Endothelial cell of umbilical vein (primary cell): Measurements from ENCODE around the gene DBNL. TPM values are rescaled to one million over a fixed set of nuclear protein-coding genes. Genes with fewer than 3 reads are reported as not detected.

Experiments used
- BruUV-seq: library from RNA; stranded (reverse); fragments of 400-500 nt; replicated peaks from 2 replicates; lab custom pipeline; 2021; lab: Mats Ljungman, UMichigan
- CTCF ChIA-PET: fragments of 300-600, 350-600 bp; sonication (Branson Sonifier 250); formaldehyde crosslinking; loops from one replicate; lab custom pipeline; 2021; ENCODE audit warnings: antibody characterized with exemption, inconsistent platforms; lab: Charles Lee
- POLR2A ChIA-PET: fragments of 300-600, 350-600 bp; sonication (Branson Sonifier 250); formaldehyde crosslinking; loops from one replicate; lab custom pipeline; 2021; ENCODE audit warnings: antibody characterized with exemption, inconsistent platforms; lab: Charles Lee
- DNase-seq: peaks from one replicate; pipeline ENCODE4 v3.0.0-alpha.2; 2011; ENCODE audit warnings: low read depth, low spot score
- FAIRE-seq: peaks from 2 replicates; lab custom pipeline; 2011; peaks lifted over from hg19 to GRCh38; lab: Jason Lieb, UNC
- H2AFZ ChIP-seq: 2 replicates; pipeline ENCODE4 v1.6.0; 2012; ENCODE audit warnings: low read depth, low read length, control low read depth, inconsistent platforms
- H3K27ac ChIP-seq: 2 replicates; pipeline ENCODE4 v1.5.1; 2011; ENCODE audit warnings: low read depth, mild to moderate bottlenecking, control low read depth, low read length, moderate library complexity; ENCODE audit not compliant: insufficient read depth
- H3K27me3 ChIP-seq, 2 experiments: 2 replicates each; pipeline versions ENCODE4 v1.6.0 to v1.6.1; 2011; ENCODE audit warnings: low read length in 2 of 2, mixed read lengths in 1 of 2; ENCODE audit not compliant: control insufficient read depth in 2 of 2, insufficient read depth in 2 of 2
- H3K36me3 ChIP-seq, 2 experiments: 2 replicates in 1 of 2; 3 replicates in 1 of 2; pipeline ENCODE4 v1.5.1; 2011; ENCODE audit warnings: low read length in 2 of 2, mild to moderate bottlenecking in 1 of 2, moderate library complexity in 1 of 2; ENCODE audit not compliant: control insufficient read depth in 2 of 2, insufficient read depth in 2 of 2; ENCODE audit errors: extremely low read depth in 1 of 2
- H3K4me1 ChIP-seq: 3 replicates; pipeline ENCODE4 v1.5.1; 2011; ENCODE audit warnings: mild to moderate bottlenecking, low read length; ENCODE audit not compliant: control insufficient read depth, insufficient read depth; ENCODE audit errors: extremely low read depth
- H3K4me2 ChIP-seq: 2 replicates; pipeline ENCODE4 v1.6.1; 2011; ENCODE audit warnings: low read length, control low read depth, mixed read lengths; ENCODE audit not compliant: insufficient read depth
- H3K4me3 ChIP-seq, 3 experiments: fragments of 200-600 bp in 1 of 3; sonication (generic), shearing (Covaris generic) in 1 of 3; replicated peaks in 1 of 3; 2 replicates each; pipeline ENCODE4 v1.5.1; 2011 to 2016; ENCODE audit warnings: control low read depth in 3 of 3, low read length in 3 of 3, mild to moderate bottlenecking in 2 of 3, inconsistent platforms in 1 of 3, low read depth in 1 of 3, moderate library complexity in 1 of 3; ENCODE audit not compliant: insufficient read depth in 1 of 3
- H3K79me2 ChIP-seq: 2 replicates; pipeline ENCODE4 v1.6.0; 2012; ENCODE audit warnings: low read length, inconsistent platforms; ENCODE audit not compliant: control insufficient read depth, insufficient read depth
- H3K9ac ChIP-seq: replicated peaks from 2 replicates; pipeline ENCODE3; 2011; ENCODE audit warnings: low read length, control low read depth; ENCODE audit not compliant: insufficient read depth; ENCODE audit errors: extremely low read depth
- H3K9me1 ChIP-seq: replicated peaks from 3 replicates; pipeline ENCODE4 v1.6.0; 2011; ENCODE audit warnings: mild to moderate bottlenecking, low read length; ENCODE audit not compliant: control insufficient read depth, insufficient read depth; ENCODE audit errors: extremely low read depth
- H3K9me3 ChIP-seq: replicated peaks from 2 replicates; pipeline ENCODE4 v1.5.1; 2012; ENCODE audit warnings: low read length, inconsistent platforms; ENCODE audit not compliant: control insufficient read depth, insufficient read depth
- H4K20me1 ChIP-seq: replicated peaks from 2 replicates; pipeline ENCODE3; 2011; ENCODE audit warnings: mild to moderate bottlenecking, low read length; ENCODE audit not compliant: control insufficient read depth, insufficient read depth; ENCODE audit errors: extremely low read depth
- CTCF ChIP-seq, 2 donors: IDR thresholded peaks; 1 replicate in 1 of 2; 2 replicates in 1 of 2; pipeline ENCODE4 v1.5.1; 2011; ENCODE audit warnings: low read length in 2 of 2, mild to moderate bottlenecking in 2 of 2, moderate library complexity in 2 of 2, control low read depth in 1 of 2, inconsistent platforms in 1 of 2, low read depth in 1 of 2; ENCODE audit not compliant: insufficient read depth in 1 of 2; ENCODE audit errors: extremely low read depth in 1 of 2
- GATA2 ChIP-seq: IDR thresholded peaks from 2 replicates; pipeline ENCODE4 v1.7.0; 2011; ENCODE audit warnings: low read depth, mild to moderate bottlenecking, moderate library complexity, mixed read lengths, low read length; ENCODE audit not compliant: insufficient read length, insufficient read depth
- MAX ChIP-seq: IDR thresholded peaks from 2 replicates; pipeline ENCODE4 v1.6.1; 2011; ENCODE audit not compliant: insufficient read depth, insufficient read length
- MYC ChIP-seq: IDR thresholded peaks from one replicate; pipeline ENCODE4 v1.6.1; 2011; ENCODE audit warnings: mild to moderate bottlenecking, low read depth, low read length
- dilution Hi-C: fragments of 300-500 bp; cut with MboI; formaldehyde crosslinking; loops from one replicate; pipeline ENCODE4 v1.15.0; 2019; ENCODE audit warnings: low sequenced_read_pairs; ENCODE audit not compliant: extremely low pct_ligation_motif_present
- intact Hi-C: fragments of 100-400 bp; cut with micrococcal nuclease; formaldehyde crosslinking; loops from one replicate; pipeline ENCODE4 v1.10.0; 2022
- polyA plus RNA-seq, 4 experiments: library from polyadenylated mRNA; depleted of rRNA in 3 of 4; stranded (reverse) in 3 of 4; unstranded in 1 of 4; fragments of >200 nt; gene quantifications; 2 replicates each; pipeline versions ENCODE4 v1.2.1 to v1.2.3, GENCODE V29; 2011 to 2012; ENCODE audit warnings: missing spikeins in 1 of 4
- total RNA-seq: library from RNA; stranded (reverse); gene quantifications from 2 replicates; pipeline ENCODE4 v1.2.3, GENCODE V29; 2021

Gene DBNL
- total and polyA plus RNA-seq, 2 donors (not counting 3 experiments of a cell fraction or from before 2014, with no cell fraction given): 94.0 to 123 TPM

- intact Hi-C loops: no loop called here
These were observed 63.7 kb downstream of the DBNL start for GRCh38 chr7:44107961-44108767.

More at GRCh38 chr7:44107961-44108767, 63.7 kb downstream of the DBNL start:
- DNase-seq (no peak), FAIRE-seq (no peak)
- Histone ChIP-seq H3K27me3 (no peaks in the 10 kb centered on the region), H3K9me3 (no peaks in the 10 kb centered on the region), H3K9ac (no peak overlapping the region), H3K27ac (no peak overlapping the region), H4K20me1 (no peaks in the 10 kb centered on the region), H3K4me1 (peaks cover 3% of the 10 kb centered on the region), H3K4me2 (no peak overlapping the region), H3K36me3 (no peaks in the 10 kb centered on the region), H3K9me1 (no peaks in the 10 kb centered on the region), H3K4me3 (no peak overlapping the region), H2AFZ (no peak overlapping the region), H3K79me2 (peaks cover 5% of the 10 kb centered on the region)
- TF ChIP-seq MYC (no peak), MAX (no peak), CTCF (IDR thresholded peaks at IDR 0.05; ENCODE audit: extremely low read depth in 1 of 2, insufficient read depth in 1 of 2, low read depth in 1 of 2, low read length in 2 of 2) (no peak), GATA2 (no peak)
- dilution Hi-C loops: no loop called here
- POLR2A ChIA-PET: no interaction called here
- BruUV-seq: no TSS peak
- CTCF ChIA-PET: interaction anchor here (1.5 kb wide), 1 partner anchor 15 kb away, joined by 5 read pairs; the partner anchor contains the start of gene POLD2
